Measurements from ENCODE around the gene SLC6A3.
"Not testable (repeated sequence)": the region's sequence is repeated elsewhere in the genome, so short reads cannot be mapped to it uniquely, and the experiment has no call there.

SLC6A3 gene

GRCh38 chr5:1385395-1386273 lies 59.6 kb downstream of the SLC6A3 start:
- DNase-seq = peak; percentile 23 to 90

- no peak for DNase-seq
Observed at GRCh38 chr5:1384521-1384920, 60.7 kb downstream of the SLC6A3 start.

- DNase-seq = no peak
Observed at GRCh38 chr5:1383886-1384401, 61.3 kb downstream of the SLC6A3 start.

- DNase-seq = no peak
Observed at GRCh38 chr5:1383344-1383743, 61.9 kb downstream of the SLC6A3 start.

GRCh38 chr5:1382248-1382700 lies 63.0 kb downstream of the SLC6A3 start:
- DNase-seq = no peak

- no peak for DNase-seq
Observed at GRCh38 chr5:1381370-1382247, 63.6 kb downstream of the SLC6A3 start.

GRCh38 chr5:1380910-1381309 lies 64.3 kb downstream of the SLC6A3 start:
- DNase-seq = no peak

- peak in 1 of 2 experiments; percentile 75 for DNase-seq
Observed at GRCh38 chr5:1380011-1380817, 65.0 kb downstream of the SLC6A3 start.

GRCh38 chr5:1378866-1379659 lies 66.2 kb downstream of the SLC6A3 start:
- DNase-seq = no peak

GRCh38 chr5:1378096-1378495 lies 67.1 kb downstream of the SLC6A3 start:
- no peak for DNase-seq

GRCh38 chr5:1376981-1377380 lies 68.3 kb downstream of the SLC6A3 start:
- DNase-seq = no peak

- DNase-seq = no peak
Observed at GRCh38 chr5:1375871-1376810, 69.1 kb downstream of the SLC6A3 start.

GRCh38 chr5:1374679-1375055 lies 70.6 kb downstream of the SLC6A3 start:
- no peak for DNase-seq

GRCh38 chr5:1374030-1374678 lies 71.1 kb downstream of the SLC6A3 start:
- no peak for DNase-seq

GRCh38 chr5:1371972-1372342 lies 73.3 kb downstream of the SLC6A3 start:
- not testable (repeated sequence) for DNase-seq

GRCh38 chr5:1371218-1371971 lies 73.8 kb downstream of the SLC6A3 start:
- no peak for DNase-seq

GRCh38 chr5:1370006-1370405 lies 75.2 kb downstream of the SLC6A3 start:
- no peak for DNase-seq

- DNase-seq = no peak
Observed at GRCh38 chr5:1368756-1369155, 76.5 kb downstream of the SLC6A3 start.

- DNase-seq = no peak
Observed at GRCh38 chr5:1368236-1368635, 77.0 kb downstream of the SLC6A3 start.
